Ishikawa (cell line): ENCODE results near the gene CEND1.
A peak's percentile ranks its signal among the peaks of the same experiment; 100 is the strongest.

Experiments
- EGR1 ChIP-seq: IDR thresholded peaks from 2 replicates; pipeline ENCODE4 v1.6.1; 2012
- REST ChIP-seq: IDR thresholded peaks from 2 replicates; pipeline ENCODE4 v1.6.1; 2012; ENCODE audit warnings: low read depth, mild to moderate bottlenecking
- TCF12 ChIP-seq: IDR thresholded peaks from 2 replicates; pipeline ENCODE4 v1.6.1; 2012; ENCODE audit warnings: low read depth
- TEAD4 ChIP-seq: IDR thresholded peaks from 2 replicates; pipeline ENCODE4 v1.6.1; 2012
- YY1 ChIP-seq: IDR thresholded peaks from 2 replicates; pipeline ENCODE4 v1.6.1; 2012; ENCODE audit warnings: low read depth
- TF ChIP-seq, protein P1 (sequence below): IDR thresholded peaks from 2 replicates; pipeline ENCODE4 v1.6.1; 2012

DNA sequence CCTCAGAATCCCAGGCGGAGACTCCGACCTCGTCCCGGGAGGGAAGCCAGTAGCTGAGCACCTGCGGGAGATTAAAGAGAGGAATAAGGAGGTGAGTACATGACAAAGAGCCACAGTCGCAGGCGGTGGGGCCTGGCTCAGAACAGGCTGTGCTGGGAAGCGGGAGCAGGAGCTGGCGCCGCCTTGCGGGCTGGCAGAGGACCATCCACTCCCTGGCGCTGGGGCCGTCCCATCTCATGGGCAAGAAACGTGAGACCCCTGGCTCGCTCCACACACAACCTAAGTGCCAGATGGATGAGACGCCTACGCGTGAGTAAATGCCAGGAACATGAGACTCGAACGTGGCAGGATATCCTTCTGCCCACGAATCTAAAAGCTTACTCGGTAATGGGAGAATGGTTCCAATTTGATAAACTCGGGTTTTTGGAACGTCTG, 6.3 kb downstream of the CEND1 start:
- TF ChIP-seq, protein P1, sequence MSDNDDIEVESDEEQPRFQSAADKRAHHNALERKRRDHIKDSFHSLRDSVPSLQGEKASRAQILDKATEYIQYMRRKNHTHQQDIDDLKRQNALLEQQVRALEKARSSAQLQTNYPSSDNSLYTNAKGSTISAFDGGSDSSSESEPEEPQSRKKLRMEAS: 0 out of 2 replicates have a peak, but pooled peaks have one; percentile 28
- TF ChIP-seq REST (no peak), EGR1 (no peak), TEAD4 (no peak), YY1 (no peak), TCF12 (no peak)
